OCI-LY7 (cell line): Measurements from ENCODE around the gene GLYAT.

Source experiments
- CTCF ChIP-seq: fragments of 200-600 bp; sonication (generic); conservative IDR thresholded peaks from 2 replicates; pipeline ENCODE4 v1.5.1; 2014; ENCODE audit warnings: mild to moderate bottlenecking, antibody characterized with exemption, low read length, moderate library complexity, mixed read lengths
- EZH2phosphoT487 ChIP-seq: fragments of 200-600 bp; sonication (generic); IDR thresholded peaks from 2 replicates; pipeline ENCODE4 v1.6.1; 2018; ENCODE audit warnings: low read depth, borderline replicate concordance, mild to moderate bottlenecking, mixed run types, antibody characterized with exemption, low read length, moderate library complexity, mixed read lengths

- TF ChIP-seq CTCF (no peak), EZH2phosphoT487 (no peak)
Observed at GRCh38 chr11:58726737-58727414, 4.9 kb downstream of the GLYAT start.
